ENCODE data around the gene DENND2A. TPM values are rescaled to one million over a fixed set of nuclear protein-coding genes. Genes with fewer than 3 reads are reported as not detected.
"Not testable (repeated sequence)": the region's sequence is repeated elsewhere in the genome, so short reads cannot be mapped to it uniquely, and the experiment has no call there.

DENND2A gene
- total and polyA plus RNA-seq, 11 donors = 4.6 to 17.9 (median 10.0) TPM

- intact Hi-C loops (cut with DNase I) = loop anchor here in 5 of 10 donors (5.0 to 10.0 kb wide), 2 partner anchors 342 to 344 kb away; partner anchors contain the start of gene MRPS33 (in 5 of the 5)
- ATAC-seq = no peak
- no peaks in the 10 kb centered on the region for H3K9me3 ChIP-seq
- 63 to 74% (median 71%) methylated on average over 4 of the region's 4 CpGs for WGBS, 4 donors
- TF ChIP-seq CTCF (IDR thresholded peaks at IDR 0.05) (no peak), POLR2A (IDR thresholded peaks at IDR 0.05) (no peak)
- H3K27me3 ChIP-seq = no peaks in the 10 kb centered on the region
- peaks cover 0 to 32% (median 20%) of the 10 kb centered on the region in 12 donors for H3K4me1 ChIP-seq
- H3K27ac ChIP-seq = no peak overlapping the region
- DNase-seq = no peak
- no peak overlapping the region for H3K4me3 ChIP-seq
- H3K36me3 ChIP-seq = no peaks in the 10 kb centered on the region
These were observed 29.8 kb upstream of the DENND2A start for GRCh38 chr7:140670343-140670935.

GRCh38 chr7:140669862-140670261 is 29.2 kb upstream of the DENND2A start:
- H3K4me3 ChIP-seq, DNase-seq, H3K9me3 ChIP-seq, H3K36me3 ChIP-seq, H3K27me3 ChIP-seq, ATAC-seq, H3K27ac ChIP-seq: not testable (repeated sequence)
- intact Hi-C loops (cut with DNase I) = loop anchor here in 5 of 10 donors (5.0 to 10.0 kb wide), 2 partner anchors 342 to 345 kb away; partner anchors contain the start of gene MRPS33 (in 5 of the 5)
- peaks cover 0 to 26% (median 16%) of the 10 kb centered on the region in 12 donors for H3K4me1 ChIP-seq
- 87 to 94% (median 92%) methylated on average over 9 to 10 of the region's 10 CpGs for WGBS, 4 donors

- no peaks in the 10 kb centered on the region for H3K36me3 ChIP-seq
- TF ChIP-seq POLR2A (IDR thresholded peaks at IDR 0.05) = no peak
- TF ChIP-seq CTCF (IDR thresholded peaks at IDR 0.05) = no peak
- H3K27ac ChIP-seq = no peak overlapping the region
- no peaks in the 10 kb centered on the region for H3K9me3 ChIP-seq
- 94 to 96% (median 95%) methylated on average over 3 of the region's 3 CpGs for WGBS, 4 donors
- ATAC-seq (no peak), DNase-seq (no peak)
- H3K4me3 ChIP-seq = no peak overlapping the region
- intact Hi-C loops (cut with DNase I) = no loop called here
- no peaks in the 10 kb centered on the region for H3K27me3 ChIP-seq
- peaks cover 0 to 21% (median 12%) of the 10 kb centered on the region in 12 donors for H3K4me1 ChIP-seq
These were observed 28.7 kb upstream of the DENND2A start for GRCh38 chr7:140669352-140669751.

- DNase-seq = no peak
- Histone ChIP-seq H3K4me1 (peaks cover 0 to 14% (median 6%) of the 10 kb centered on the region in 12 donors), H3K36me3 (no peaks in the 10 kb centered on the region), H3K27ac (no peak overlapping the region), H3K27me3 (no peaks in the 10 kb centered on the region), H3K4me3 (no peak overlapping the region), H3K9me3 (no peaks in the 10 kb centered on the region)
- ATAC-seq = no peak
- intact Hi-C loops (cut with DNase I) = no loop called here
- WGBS, 4 donors = 83 to 95% (median 90%) methylated on average over 1 of the region's 1 CpG
- TF ChIP-seq POLR2A (IDR thresholded peaks at IDR 0.05) (no peak), CTCF (IDR thresholded peaks at IDR 0.05) (no peak)
These were observed 28.0 kb upstream of the DENND2A start for GRCh38 chr7:140668641-140669040.

- no peak overlapping the region for H3K4me3 ChIP-seq
- no peak overlapping the region for H3K27ac ChIP-seq
- H3K4me1 ChIP-seq = peaks cover 0 to 7% (median 2%) of the 10 kb centered on the region in 12 donors
- intact Hi-C loops (cut with DNase I) = no loop called here
- no peak for TF ChIP-seq POLR2A (IDR thresholded peaks at IDR 0.05)
- no peak for TF ChIP-seq CTCF (IDR thresholded peaks at IDR 0.05)
- ATAC-seq (no peak), DNase-seq (no peak)
- H3K9me3 ChIP-seq = no peaks in the 10 kb centered on the region
- H3K36me3 ChIP-seq = no peaks in the 10 kb centered on the region
- H3K27me3 ChIP-seq = no peaks in the 10 kb centered on the region
- WGBS, 4 donors = 85 to 89% (median 87%) methylated on average over 1 of the region's 1 CpG
These were observed 26.9 kb upstream of the DENND2A start for GRCh38 chr7:140667476-140667875.

GRCh38 chr7:140662938-140663337 is 22.3 kb upstream of the DENND2A start:
- H3K9me3 ChIP-seq; H3K27me3 ChIP-seq; H3K4me1 ChIP-seq; DNase-seq; H3K27ac ChIP-seq; intact Hi-C loops (cut with DNase I); ATAC-seq; H3K4me3 ChIP-seq; H3K36me3 ChIP-seq: not testable (repeated sequence)
- WGBS, 4 donors = 70 to 97% (median 94%) methylated on average over 1 to 2 of the region's 2 CpGs
